Daoy (cell line): ENCODE measurements around the gene HRCT1. TPM values are rescaled to one million over a fixed set of nuclear protein-coding genes. Genes with fewer than 3 reads are reported as not detected.

Experiments
- DNase-seq: peaks from one replicate; pipeline ENCODE4 v3.0.0-alpha.2; 2015; ENCODE audit warnings: low read depth
- total RNA-seq: library from RNA; depleted of rRNA; stranded (reverse); fragments of >200 nt; shearing (Covaris generic); gene quantifications from 2 replicates; pipeline ENCODE4 v1.2.3, GENCODE V29; 2014; rRNA removed

Gene HRCT1
- total RNA-seq, 1 experiment from 2014 or later = 1.8 TPM

DNA sequence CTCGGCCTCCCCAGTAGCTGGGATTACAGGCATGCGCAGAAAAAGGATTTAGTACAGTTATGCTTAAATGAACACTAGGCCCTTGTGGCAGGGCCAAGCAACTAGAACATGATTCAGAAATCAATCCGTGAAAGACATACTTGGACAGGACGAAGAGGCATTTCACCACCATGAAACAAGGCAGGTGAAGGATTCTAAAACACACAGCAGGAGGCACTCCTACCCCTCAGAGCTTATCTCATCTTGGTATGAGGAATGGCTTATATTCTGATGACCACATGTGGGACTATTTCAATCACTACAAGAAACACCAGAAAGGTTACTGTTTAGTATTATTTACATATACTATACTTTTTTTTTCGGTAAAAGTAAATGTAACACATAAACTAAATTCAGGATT, 36.3 kb downstream of the HRCT1 start:
- DNase-seq = no peak

DNA sequence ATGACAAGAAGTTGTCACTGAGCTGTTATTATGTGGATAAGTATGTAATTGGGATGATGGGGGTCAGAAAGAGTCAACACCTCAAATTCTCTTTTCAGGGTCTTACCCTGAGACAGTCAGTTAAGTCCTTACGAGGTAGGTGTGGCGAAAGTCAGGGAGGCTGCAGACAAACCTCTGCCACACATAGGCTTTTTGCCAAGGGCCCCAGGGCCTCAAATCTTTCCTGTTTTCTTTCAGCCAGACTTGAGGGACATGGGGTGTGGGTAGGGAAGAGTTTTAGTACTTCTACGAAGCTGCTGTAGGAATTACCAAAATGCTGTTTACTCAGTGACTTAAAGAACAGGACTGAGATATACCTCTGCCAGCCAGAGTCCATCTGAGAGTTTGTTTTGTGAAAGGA, 38.2 kb downstream of the HRCT1 start:
- no peak for DNase-seq

GRCh38 chr9:35944841-35945240, 38.8 kb downstream of the HRCT1 start:
- no peak for DNase-seq

DNA sequence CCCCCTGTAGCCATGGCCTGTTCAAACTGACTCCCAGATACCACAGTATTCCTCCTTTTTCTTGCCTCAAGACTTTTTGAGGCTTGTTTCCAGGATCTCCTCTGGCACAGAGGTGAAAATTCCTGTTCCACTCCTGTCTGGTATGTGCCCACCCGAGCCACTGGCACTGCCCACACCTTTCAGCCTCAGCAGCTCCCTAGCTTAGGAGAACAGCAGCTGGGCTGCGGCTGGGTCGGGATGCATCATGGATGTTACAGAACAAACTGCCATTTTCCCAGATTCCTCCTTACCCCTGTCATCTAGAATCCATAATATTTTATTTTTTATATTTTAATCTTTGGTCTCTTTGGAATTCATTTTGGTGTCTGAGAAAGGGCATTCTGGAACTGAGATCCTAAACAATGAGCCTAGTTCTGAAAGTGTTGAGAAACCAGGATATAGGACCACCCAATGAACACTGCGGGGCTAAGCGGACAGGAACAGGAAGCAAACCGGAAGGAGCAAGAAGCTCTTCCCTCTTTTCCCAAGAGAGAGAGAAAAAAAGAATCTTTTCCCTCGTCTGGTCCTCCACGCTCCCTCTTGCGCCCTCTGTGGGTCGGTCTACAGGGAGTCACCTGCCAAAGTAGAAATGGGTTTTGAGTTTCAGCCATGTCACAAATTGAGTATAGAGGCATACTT, 39.5 kb downstream of the HRCT1 start:
- peak; percentile 92 for DNase-seq

DNA sequence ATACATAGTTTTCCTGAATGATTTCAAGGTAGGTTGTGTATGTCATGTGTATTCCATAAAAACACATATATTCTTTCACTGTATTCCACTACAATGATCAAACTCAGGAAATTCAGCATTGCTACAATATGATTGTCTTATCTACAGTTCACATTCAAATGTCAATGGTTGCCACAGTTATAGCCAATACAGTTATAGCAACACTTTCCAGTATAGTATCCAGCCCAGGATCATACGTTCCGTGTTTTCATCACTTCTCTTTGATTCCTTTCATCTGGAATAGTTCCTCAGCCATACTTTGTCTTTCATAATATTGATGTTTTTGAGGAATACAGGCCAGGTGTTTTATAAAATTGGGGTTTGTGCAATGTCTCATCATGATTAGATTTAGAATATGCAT, 42.4 kb downstream of the HRCT1 start:
- DNase-seq = no peak

DNA sequence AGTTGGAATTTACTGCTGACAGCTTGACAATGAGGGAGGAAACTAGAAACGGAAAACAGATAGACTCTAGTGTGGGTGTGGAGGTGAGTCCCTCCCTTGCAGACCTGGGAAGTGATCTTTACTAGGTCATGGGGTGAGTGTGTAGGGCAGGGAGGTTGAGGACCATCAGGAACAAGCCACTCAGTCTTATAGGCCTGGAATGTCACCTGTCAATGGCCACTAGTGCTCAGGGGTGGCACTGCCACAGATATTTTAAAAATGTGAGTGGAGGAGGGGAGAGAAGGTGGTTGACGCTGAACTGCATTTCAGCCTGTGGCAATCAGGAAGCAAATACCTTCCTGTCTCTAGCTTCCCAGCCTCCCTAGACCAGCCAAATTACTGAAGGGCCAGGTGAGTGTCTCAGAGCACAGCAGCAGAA, 42.9 kb downstream of the HRCT1 start:
- no peak for DNase-seq

DNA sequence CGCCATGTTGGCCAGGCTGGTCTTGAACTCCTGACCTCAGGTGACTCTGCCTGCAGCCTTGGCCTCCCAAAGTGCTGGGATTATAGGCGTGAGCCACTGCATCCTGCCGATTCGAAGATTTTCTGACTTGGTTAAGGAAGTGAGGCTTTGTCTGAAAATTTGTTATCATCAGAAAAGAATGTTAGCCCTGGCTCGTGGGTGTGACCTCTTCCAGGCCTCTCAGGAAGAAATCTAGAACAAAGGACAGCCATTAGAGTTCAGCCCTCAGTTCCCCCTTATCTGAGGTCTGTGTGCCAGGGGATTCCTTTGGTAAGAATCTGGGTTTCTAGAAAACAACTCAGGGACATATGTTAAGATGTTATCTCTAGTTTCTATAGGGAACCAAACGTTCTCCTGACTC, 45.7 kb downstream of the HRCT1 start:
- DNase-seq = peak; percentile 55

DNA sequence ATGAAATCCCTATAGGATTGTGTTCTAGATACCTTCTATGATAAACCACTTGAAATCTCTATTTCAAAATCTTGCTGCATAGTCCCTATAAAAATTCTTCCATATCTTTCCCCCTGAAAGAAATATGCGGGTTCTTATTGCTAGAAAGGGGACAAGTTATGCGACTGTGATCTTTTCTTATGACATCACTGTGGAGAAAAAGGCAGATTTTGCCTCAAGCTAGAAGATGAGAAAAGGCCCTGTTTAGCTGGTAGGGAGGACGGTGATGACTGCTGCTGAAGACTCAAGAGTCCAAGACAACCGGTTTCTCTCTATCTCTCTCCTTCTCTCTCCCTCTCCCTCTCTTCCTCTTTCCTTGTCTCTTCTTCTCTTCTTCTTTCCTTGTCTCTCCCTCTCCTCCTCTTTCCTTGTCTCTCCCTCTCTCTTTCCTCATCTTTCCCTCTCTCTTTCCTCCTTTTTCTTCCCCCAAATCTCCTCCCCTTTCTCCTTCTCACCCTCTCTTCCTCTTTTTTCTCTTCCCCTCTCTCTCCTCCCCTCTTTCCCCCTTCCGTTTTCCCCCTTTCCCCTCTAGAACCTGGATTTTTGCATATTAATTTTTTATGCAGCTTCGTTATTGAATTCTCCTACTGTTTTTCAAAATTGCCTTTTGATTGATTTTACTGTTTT, 46.7 kb downstream of the HRCT1 start:
- DNase-seq = no peak

DNA sequence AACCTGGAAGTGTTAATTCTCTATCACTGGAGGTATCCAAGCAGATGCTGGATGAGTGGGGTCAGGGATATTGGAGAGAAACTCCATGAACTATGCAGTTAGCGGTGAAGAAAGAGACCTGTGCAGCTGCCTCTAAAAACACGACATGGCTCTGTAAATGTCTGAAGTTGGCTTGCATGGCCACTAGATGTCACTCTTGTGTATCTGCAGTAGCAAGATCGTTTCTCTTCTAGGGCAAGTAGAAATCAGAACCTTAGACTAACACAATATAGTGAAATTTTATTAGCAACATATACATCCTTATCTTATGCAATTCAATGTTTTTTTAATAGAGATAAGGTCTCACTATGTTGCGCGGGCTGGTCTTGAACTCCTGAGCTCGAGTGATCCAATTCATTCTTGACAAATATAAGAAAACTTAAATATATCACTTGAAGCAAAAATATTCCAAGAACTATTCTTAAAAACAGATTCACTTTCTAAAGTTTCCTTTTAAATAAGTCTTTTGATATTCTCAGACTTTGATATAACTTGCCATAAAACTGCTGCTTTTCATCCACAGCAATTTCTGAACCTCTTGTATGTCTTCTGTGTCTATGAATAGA, 49.0 kb downstream of the HRCT1 start:
- DNase-seq = peak; percentile 74

- DNase-seq = no peak
Observed at GRCh38 chr9:35956651-35957050, 50.6 kb downstream of the HRCT1 start.

Other genes with a start within 250 kb of the HRCT1 start
- 3,813 and 4,416 TPM in 2 replicates for gene RMRP, start 248.2 kb upstream of the HRCT1 start, total RNA-seq
- gene CCDC107, start 247.9 kb upstream of the HRCT1 start, total RNA-seq = 8.6 and 9.5 TPM in 2 replicates
- 2.9 and 4.2 TPM in 2 replicates for gene ARHGEF39, start 241.0 kb upstream of the HRCT1 start, total RNA-seq
- gene CA9, start 232.3 kb upstream of the HRCT1 start, total RNA-seq = 0.42 TPM in 1 of 2 replicates, not detected in the other
- 793 and 977 TPM in 2 replicates for gene TPM2, start 216.3 kb upstream of the HRCT1 start, total RNA-seq
- 173 and 190 TPM in 2 replicates for gene TLN1, start 174.0 kb upstream of the HRCT1 start, total RNA-seq
- gene CREB3, start 173.5 kb upstream of the HRCT1 start, total RNA-seq = 97.9 and 104 TPM in 2 replicates
- 23.6 and 24.8 TPM in 2 replicates for gene GBA2, start 157.0 kb upstream of the HRCT1 start, total RNA-seq
- 11.7 and 16.3 TPM in 2 replicates for gene RGP1, start 156.9 kb upstream of the HRCT1 start, total RNA-seq
- 0.21 and 0.51 TPM in 2 replicates for gene MSMP, start 151.9 kb upstream of the HRCT1 start, total RNA-seq
- gene NPR2, start 114.6 kb upstream of the HRCT1 start, total RNA-seq = 2.1 and 3.4 TPM in 2 replicates
- gene SPAG8, start 93.9 kb upstream of the HRCT1 start, total RNA-seq = 0.57 and 0.65 TPM in 2 replicates
- 72.7 and 94.8 TPM in 2 replicates for gene HINT2, start 91.2 kb upstream of the HRCT1 start, total RNA-seq
- gene FAM221B, start 77.5 kb upstream of the HRCT1 start, total RNA-seq = not detected in 2 replicates
- 1.1 and 2.0 TPM in 2 replicates for gene TMEM8B, start 77.0 kb upstream of the HRCT1 start, total RNA-seq
- not detected in 2 replicates for gene OR13J1, start 35.8 kb upstream of the HRCT1 start, total RNA-seq
- 0.06 TPM in 1 of 2 replicates, not detected in the other for gene SPAAR, start 3.3 kb downstream of the HRCT1 start, total RNA-seq
- not detected in 2 replicates for gene OR2S2, start 52.0 kb downstream of the HRCT1 start, total RNA-seq
- 6.2 and 7.6 TPM in 2 replicates for gene RECK, start 130.7 kb downstream of the HRCT1 start, total RNA-seq
- gene GLIPR2, start 230.5 kb downstream of the HRCT1 start, total RNA-seq = 27.8 and 29.9 TPM in 2 replicates